Stimulated activated CD4-positive, alpha-beta T cell treated with anti-CD3 and anti-CD28 coated beads, Interleukin-2, amount 100 ng/mL, for 24 hours (primary cell): Measurements from ENCODE around the gene TDRD6.
"Not testable (repeated sequence)": the region's sequence is repeated elsewhere in the genome, so short reads cannot be mapped to it uniquely, and the experiment has no call there.

Source experiments
- DNase-seq, 2 donors: peaks; one replicate each; pipeline ENCODE4 v3.0.0-alpha.2; 2020

The TDRD6 gene, protein sequence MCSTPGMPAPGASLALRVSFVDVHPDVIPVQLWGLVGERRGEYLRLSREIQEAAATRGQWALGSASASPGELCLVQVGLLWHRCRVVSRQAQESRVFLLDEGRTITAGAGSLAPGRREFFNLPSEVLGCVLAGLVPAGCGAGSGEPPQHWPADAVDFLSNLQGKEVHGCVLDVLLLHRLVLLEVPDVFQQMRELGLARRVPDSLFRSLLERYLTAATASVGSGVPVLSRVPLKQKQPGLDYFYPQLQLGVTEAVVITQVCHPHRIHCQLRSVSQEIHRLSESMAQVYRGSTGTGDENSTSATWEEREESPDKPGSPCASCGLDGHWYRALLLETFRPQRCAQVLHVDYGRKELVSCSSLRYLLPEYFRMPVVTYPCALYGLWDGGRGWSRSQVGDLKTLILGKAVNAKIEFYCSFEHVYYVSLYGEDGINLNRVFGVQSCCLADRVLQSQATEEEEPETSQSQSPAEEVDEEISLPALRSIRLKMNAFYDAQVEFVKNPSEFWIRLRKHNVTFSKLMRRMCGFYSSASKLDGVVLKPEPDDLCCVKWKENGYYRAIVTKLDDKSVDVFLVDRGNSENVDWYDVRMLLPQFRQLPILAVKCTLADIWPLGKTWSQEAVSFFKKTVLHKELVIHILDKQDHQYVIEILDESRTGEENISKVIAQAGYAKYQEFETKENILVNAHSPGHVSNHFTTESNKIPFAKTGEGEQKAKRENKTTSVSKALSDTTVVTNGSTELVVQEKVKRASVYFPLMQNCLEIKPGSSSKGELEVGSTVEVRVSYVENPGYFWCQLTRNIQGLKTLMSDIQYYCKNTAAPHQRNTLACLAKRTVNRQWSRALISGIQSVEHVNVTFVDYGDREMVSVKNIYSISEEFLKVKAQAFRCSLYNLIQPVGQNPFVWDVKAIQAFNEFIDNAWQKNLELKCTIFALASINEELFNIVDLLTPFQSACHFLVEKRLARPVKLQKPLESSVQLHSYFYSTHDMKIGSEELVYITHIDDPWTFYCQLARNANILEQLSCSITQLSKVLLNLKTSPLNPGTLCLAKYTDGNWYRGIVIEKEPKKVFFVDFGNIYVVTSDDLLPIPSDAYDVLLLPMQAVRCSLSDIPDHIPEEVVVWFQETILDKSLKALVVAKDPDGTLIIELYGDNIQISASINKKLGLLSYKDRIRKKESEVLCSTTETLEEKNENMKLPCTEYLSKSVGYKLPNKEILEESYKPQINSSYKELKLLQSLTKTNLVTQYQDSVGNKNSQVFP (N-terminal part only)

DNA sequence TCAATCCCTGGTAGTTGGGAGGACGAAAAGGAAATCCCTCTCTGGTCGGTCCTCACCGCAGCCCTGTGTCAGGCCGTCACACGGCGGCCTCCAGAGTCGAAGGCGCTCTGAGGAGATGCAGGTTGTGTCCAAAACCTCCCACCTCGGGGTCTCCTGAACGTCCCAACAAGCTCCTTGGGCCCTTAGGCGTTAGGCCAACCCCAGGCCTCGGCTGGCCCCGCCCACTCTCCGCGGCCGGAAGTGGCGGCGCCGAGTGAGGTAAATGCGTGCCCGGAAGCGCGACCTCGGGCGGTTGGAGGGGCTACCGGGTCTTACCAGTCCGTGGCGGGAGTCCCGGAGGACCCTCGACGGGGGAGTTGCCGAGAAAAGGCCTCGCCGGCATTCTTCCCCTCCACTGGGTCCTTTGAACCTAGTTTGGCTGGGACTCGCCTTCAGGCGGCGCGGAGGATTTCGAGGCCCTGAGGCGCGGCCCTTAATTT lies at the start of gene TDRD6:
Gene TDRD6 (plus strand): TSS at position 267 of the 479 bp plus-strand sequence. CDS start 244 bp downstream, outside the sequence.
- DNase-seq, result no peak

DNA sequence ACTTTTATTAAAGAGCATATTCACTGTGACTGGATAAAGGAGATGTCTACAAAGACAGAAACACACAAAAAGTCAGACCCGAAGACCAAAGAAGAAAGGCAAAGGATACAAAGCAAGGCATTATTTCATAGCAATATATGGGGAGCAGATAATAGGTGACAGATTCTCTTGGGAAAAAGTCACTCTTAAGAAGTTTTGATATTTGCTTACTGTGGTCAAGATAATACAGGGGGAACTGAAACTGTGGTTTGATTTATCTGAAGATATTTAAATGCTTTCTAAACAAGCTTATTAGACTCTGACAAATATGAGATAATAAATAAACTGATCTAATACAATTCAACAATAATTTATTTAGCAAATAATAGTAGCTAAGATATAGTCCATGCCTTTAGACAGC lies 49.8 kb upstream of the TDRD6 start:
- DNase-seq, result no peak

DNA sequence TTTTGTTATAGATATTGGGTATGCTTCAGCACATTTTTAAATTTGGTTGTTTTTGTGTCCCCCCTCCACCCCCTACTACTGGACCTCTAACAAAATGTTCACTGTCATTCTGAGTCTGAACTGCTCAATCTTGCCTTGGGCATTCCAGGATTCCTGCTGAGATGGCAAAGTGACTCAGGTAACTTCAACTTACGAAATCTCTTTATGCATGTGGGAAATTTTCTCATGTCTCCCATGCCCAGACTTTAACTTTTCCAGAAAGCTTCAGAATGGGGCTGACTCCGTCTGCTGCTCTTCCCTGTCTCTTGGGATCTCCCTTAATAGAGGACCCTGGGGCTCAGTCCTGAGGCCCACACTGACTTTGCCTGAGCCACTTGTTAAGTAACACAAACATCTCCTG lies 49.0 kb upstream of the TDRD6 start:
- DNase-seq, result no peak

DNA sequence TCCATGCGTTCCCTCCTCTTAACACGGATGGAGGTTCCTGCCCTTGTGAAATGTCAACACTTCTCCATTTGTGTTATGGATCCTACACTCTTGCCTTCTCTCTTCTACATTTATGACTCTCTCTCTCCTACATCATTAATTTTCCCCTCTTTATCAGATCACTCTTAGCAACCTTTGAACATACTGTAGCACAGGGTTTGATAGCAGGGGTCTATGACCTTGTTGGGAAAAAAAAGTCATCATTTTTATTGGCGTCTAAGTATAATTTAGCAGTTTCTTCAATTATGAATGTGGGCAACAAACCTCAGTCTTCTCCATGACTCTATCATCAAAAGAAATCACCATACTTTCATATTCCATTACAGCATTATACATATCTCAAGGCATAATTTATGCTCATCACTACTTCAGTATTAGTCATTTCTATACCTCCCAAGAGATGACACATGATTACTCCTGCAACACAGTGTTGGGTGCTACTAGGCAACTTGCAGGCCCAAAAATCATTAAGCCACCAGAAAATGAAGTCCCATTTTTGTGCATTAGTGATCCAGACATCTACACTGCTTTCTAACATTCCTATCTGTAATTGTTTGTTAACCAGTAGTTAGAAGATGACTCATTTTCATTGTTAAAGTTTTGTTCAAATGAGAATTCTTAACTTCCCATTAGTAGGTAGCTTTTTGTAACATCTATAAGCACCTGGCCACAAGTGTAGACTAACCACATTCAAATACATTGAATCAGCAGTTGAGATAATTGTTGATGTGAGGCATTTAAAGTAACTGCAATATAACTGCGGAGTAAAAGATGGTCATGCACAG lies 44.5 kb upstream of the TDRD6 start:
- no peak for DNase-seq

DNA sequence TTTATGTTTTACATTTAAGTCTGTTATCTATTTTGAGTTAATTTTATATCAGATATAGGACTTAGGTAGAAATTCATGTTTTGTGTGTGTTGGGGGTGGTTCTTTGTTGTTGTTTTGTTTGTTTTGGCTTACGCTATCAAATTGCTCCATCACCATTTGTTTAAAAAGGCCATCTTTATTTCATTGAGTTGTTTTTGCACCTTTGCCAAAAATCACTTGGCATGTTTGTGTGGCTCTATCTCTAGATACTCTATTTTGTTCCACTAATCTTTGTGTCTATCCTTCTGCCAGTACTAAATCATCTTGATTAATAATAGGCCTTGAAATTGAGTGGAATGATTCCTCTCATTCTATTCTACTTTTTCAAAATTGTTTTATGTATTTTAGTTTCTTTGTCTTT lies 42.4 kb upstream of the TDRD6 start:
- no peak for DNase-seq

DNA sequence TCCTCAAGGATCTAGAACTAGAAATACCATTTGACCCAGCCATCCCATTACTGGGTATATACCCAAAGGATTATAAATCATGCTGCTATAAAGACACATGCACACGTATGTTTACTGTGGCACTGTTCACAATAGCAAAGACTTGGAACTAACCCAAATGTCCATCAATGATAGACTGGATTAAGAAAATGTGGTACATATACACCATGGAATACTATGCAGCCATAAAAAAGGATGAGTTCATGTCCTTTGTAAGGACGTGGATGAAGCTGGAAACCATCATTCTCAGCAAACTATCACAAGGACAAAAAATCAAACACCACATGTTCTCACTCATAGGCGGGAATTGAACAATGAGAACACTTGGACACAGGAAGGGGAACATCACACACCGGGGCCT lies 39.6 kb upstream of the TDRD6 start:
- not testable (repeated sequence) for DNase-seq

DNA sequence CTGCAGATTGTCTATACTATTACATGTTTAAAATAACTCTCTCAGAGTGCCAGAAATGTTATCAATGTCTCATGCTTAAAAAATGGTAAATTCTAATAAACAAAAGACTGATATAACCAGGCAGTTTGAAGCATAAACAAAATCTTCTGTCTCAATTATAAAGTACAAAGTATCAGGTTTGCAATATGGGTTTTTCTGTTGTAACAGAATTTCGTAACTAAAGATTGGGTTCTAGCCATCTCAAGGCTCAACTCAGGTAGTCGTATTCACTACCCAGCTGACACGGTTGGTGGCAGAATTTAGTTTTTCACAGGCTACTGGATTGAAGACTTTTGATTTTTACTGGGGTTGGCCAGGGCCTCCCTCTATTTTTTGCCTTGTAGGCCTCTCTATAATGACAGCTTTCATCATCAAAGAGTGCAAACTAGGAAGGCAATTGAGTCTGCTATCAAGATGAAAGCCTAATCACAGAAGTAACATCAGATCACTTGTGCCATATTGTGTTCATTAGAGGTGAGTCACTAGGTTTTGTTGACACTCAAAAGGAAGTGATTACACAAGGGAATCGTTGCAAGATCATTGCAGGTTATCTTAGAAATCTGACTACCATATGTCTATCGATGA lies 38.7 kb upstream of the TDRD6 start:
- DNase-seq, result no peak

DNA sequence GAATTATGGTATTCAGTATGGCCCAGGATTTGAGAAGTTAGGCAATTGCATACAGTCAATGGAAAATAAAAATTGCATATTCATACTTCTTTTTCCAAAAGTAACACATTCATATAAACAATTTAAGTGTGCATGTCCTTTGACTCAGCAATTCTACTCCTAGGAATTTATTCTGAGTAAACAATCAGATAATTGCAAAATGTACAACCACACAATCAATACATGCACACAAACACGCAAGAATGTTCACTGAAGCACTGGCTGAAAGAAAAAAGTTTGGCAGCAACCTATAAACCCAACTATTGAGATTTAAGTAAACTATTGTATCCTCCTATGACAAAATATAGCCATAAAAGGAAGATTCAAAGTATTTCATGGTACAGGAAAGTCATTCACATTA lies 36.7 kb upstream of the TDRD6 start:
- DNase-seq, result no peak

DNA sequence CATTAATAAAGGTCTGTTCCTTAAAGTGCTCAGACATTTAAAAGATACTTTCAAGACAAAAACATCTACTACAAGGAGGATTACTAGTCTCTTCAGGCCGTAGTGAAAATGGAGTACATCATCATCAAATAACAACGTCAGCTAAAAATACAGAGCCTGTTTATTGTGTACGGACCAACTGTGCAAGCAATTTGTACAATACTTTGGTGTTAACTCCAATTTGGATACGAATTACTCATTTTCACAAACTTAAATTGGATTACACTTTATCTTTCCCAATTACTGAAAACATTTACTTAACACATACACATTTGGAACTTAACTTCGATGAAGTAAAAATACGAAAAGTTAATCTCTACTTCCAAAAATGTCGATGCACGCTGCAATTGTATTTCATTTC lies 35.9 kb upstream of the TDRD6 start:
- DNase-seq, result no peak

DNA sequence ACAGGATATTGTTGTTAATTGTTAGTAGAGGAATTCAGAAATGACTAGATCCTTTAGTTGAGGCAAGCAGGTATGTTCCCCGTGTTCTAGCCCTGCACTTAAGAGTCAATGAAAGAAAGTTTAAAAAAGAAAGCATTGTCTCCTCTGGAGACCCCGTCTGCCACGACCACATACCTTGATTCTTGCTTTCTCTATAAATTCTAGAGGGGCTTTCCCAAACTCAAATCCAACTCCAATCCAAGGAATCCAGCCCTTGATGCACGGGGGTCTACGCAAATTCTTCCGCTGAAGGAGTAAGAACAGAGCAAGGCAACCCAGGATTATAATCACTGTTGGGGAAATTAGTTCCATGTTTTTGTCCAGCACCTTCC lies 35.5 kb upstream of the TDRD6 start:
- DNase-seq, result no peak

DNA sequence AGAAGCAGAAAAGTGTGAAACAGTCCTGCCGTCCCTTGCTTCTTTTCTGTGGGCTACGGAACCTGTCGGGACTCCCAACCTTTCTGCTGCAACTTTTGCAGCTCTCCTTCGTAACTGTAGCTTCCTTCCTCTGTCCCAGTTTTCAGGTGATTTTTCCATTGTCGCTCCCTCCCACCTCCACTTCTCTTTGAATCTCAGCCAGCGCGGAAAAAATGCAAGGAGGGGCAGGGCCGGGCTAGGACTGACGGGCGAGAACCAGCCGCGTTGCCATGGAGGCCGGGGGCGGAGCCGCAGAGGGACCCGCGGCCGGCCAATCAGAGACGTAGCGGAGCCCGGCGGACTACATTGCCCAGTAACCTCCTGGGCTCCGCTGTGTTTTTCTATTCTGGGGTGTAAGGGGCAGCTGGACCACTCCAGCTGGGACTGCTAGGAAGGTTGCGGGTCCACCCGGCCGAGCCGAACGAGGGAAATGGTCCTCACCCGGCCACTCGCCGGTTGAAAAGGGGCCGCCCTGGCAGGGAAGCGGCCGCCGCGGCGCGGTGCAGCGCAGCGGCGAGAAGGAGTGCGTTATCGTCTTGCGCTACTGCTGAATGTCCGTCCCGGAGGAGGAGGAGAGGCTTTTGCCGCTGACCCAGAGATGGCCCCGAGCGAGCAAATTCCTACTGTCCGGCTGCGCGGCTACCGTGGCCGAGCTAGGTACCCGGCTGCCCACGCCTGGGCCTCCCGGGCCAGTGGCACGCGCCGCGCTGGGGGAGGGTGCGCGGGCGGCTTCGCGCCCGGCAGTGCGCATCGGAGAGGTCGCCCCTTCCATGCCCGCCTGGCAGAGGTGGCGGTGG lies 34.9 kb upstream of the TDRD6 start, which contains the start of the genes CYP39A1 and SLC25A27:
Gene CYP39A1 (minus strand): TSS at position 216 of the 836 bp plus-strand sequence. CDS start 236 bp downstream, outside the sequence.
Gene SLC25A27 (plus strand): TSS at position 373 of the 836 bp plus-strand sequence. CDS start 218 bp downstream, at position 591.
- DNase-seq, result peak; percentile 84 to 89

DNA sequence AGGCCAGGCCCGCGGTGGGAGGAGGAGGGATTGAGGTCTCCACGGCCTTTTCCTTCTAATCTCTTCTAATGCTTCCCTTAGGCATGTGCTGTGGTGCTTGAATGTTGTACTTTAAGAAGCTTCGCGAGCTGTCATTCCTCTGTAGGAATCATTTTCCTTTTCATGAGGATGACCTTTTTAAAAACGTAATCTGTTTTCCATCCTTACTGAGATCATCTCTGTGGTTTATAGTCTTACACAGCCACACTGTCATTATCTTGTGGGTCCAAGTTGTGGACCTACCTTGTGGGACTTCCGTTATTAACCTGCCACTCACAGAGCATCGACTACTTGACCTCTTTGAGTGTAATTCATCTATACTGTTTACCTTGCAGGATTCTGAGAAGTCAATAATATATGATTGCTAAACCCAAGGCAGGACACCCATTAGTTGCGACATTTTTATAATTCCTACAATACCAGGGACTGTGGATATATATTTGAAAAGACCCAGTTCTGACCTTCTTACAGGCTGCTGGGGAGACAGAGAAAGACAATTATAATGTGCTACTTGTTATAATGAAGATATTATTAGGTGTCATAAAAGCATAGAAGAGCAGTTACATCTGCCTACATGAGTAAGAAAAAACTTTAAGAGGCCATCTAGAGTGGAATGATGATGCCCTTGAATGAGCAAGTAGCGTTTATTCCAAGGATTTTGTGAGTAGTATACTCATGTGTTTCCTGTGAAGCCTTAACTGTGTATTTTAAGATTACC lies 34.1 kb upstream of the TDRD6 start:
- DNase-seq, result no peak

DNA sequence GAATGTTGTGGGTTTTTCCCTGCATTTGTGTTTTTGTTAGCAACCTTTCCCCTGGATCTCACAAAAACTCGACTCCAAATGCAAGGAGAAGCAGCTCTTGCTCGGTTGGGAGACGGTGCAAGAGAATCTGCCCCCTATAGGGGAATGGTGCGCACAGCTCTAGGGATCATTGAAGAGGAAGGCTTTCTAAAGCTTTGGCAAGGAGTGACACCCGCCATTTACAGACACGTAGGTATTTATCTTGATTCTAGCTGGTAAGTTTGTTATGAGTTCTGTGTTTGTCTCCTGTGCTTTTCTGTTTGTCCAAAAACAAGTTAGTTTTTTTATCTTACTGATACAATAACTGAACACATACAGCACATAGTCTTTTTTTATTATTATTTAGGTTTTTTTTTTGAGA lies 31.9 kb upstream of the TDRD6 start:
- no peak for DNase-seq

DNA sequence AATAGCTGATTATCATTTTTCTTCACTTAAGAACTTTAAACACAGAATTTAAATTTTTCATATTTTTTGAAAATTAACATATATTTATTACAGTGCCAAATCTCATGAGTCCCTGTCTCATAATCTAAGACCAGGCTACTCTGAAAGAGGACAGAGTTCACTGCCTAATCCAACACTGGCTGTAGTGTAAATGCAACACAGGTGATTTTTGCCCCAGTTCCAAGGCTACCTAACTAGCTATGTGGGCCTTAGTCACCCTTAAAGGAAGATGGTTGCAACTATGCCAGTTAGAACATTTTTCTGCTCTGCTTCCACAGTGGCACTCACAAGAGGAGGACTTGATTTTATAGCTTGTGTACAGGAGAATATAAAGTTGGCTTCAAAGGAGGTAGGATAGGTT lies 30.0 kb upstream of the TDRD6 start:
- DNase-seq, result no peak

DNA sequence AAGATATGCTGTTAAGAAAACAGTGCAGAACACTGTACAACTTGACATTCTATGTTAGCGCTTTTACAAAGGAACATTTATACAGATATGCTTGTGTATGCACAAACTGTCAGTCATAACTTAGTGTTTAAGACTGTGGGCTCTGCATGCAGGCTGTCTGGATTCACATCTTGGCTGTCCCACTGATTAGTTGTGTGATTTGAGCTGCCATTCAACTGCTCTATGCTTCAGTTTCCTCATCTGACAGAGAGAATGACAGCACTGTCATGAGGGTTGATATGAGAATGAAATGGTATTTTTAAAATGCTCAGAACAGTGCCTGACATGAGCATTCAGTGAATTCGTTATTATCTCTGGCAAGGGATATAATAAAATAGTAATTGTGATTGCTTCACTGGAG lies 26.2 kb upstream of the TDRD6 start:
- DNase-seq, result no peak

DNA sequence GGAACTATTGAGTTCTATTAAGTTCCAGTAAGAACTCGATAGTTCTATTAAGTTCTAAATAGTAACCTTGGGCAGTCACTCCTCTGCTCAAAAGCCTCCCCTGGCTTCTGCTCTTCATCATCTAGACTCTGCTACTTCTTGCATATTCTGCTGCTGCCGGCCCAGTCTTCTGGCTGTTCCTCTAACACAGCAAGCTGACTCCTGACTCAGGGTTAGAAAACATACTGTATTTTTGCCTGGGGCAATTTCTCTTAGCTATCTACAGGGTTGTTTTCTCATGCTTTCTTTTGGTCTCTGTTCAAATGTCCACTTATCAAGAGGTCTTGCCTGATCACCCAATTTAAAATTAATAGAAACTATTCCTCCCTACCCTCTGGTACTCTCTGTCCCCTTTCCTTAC lies 20.3 kb upstream of the TDRD6 start:
- DNase-seq, result no peak

DNA sequence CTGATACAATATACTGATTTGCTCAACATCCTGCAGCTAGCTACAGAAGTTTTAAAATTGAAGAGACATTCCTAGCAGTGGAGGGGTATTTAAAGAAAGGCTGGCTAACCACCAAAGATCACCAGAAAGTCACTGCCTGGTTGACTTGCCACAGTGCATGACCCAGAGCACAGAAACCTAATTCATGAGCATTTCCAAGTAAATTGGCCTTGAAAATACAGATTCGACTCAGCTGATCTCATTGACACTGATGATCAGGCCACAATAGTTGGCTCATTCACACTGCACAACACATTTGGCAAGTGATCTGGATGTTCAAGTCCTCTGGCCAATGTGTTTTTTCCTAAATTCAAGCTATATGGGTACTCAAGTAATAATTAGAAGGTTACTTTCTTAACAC lies 13.3 kb upstream of the TDRD6 start:
- DNase-seq, result no peak

DNA sequence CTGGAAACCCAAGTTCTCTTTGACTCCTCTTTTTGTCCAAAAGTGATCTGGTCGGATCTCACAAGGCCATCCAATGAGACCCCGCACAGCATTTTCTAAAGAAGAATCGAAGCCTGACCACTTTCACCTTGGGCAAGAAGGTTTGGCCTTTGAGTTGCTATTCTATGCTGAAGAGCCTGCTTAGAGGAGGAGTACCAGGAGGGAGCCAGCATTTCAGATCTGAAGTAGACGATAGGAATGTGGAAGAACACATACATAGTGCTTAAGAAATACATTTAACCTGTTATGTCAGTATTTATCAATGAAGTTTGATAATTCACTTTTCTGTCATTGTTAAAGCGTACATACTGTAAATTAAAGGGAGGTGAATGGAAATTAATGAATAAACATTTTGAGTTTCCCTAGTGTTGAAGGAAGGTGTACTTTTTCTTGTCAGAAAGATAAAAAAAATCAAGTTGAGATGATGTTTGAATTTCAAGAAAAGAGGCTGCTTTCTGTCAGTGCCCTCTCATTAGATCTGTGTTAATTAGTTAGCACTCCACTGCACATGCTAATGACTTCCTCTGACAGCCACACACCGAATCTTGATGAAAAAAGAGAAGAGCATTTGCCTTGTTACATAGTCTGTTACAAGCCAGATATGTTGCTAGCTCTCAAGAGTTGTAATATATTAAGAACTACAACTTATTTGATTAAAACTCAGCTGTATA lies 10.9 kb upstream of the TDRD6 start:
- DNase-seq, result no peak

DNA sequence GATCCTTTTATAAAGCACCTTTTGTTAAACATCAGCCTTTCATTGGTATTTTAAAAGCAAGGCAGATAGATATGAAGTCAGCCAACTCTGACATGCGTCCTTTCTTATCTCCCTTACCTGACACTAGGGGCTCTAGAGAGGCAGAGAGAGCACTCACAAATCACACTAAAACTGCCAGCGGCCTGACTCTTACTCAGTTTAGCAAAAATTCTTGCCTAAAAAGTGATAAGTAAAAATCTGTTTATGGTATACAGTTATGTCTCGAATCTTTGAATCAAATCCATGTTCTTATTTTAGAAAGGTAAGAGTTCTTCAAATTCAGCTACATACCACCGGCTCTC lies 10.4 kb upstream of the TDRD6 start:
- no peak for DNase-seq
